Inflammatory macrophage (primary cell): ENCODE results near the gene JHY.

Experiments used
- DNase-seq, 2 donors: peaks; one replicate each; pipeline ENCODE4 v3.0.0-alpha.2; 2020 to 2022

The JHY gene

DNA sequence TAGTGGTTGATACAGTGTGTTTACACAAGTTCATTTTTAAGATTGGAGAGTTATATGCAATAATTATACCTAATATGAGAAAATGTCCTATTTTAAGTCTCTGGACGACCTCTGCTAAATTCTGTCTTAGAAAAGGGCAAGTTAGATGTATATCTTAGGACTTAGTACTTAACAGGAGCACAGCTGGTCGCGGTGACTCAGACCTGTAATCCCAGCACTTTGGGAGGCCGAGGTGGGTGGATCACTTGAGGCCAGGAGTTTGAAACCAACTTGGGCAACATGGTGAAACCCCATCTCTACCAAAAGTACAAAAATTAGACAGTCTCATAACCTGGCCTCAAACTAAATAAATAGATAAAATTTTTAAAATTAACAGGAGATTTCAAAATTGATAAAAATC lies 71.9 kb downstream of the JHY start:
- DNase-seq: no peak

GRCh38 chr11:122963961-122964360 lies 81.4 kb downstream of the JHY start:
- DNase-seq: no peak

GRCh38 chr11:122976061-122976733 lies 93.6 kb downstream of the JHY start:
- no peak for DNase-seq

DNA sequence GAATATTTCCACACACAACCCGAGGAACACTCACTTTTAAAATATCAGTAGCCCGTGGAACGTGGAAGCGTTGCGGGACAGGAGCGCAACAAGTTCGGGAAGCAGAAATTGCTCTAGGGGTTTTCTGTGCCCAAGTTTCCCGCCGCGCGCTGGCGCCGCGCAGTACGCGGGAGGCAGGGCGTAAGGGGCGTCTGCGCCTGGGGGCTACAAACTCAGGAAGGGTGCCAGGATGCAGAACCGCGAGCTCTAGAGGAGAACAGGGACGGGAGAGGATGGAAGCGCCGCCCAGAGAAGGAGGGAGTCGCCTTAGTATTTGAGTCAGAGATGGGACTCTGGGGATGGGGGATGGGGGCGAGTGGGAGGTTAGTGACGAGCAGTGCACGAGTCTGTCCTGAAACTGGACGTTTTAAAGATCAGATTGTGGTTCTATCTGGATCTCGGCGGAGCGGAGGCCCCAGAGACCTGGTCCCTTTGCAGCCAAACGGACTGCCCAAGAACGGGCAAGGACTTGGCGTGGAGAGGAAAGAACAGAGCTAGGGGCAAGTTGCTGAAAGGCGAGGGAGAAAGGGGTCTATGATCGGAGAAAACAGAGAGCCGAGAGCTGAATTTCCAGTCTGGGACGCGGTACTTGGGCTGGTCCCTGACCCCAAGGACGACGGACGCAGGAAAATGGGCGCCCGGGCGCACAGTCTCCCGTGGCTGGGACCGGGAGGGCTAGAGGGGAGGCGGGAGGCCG lies 94.3 kb downstream of the JHY start:
- no peak for DNase-seq

DNA sequence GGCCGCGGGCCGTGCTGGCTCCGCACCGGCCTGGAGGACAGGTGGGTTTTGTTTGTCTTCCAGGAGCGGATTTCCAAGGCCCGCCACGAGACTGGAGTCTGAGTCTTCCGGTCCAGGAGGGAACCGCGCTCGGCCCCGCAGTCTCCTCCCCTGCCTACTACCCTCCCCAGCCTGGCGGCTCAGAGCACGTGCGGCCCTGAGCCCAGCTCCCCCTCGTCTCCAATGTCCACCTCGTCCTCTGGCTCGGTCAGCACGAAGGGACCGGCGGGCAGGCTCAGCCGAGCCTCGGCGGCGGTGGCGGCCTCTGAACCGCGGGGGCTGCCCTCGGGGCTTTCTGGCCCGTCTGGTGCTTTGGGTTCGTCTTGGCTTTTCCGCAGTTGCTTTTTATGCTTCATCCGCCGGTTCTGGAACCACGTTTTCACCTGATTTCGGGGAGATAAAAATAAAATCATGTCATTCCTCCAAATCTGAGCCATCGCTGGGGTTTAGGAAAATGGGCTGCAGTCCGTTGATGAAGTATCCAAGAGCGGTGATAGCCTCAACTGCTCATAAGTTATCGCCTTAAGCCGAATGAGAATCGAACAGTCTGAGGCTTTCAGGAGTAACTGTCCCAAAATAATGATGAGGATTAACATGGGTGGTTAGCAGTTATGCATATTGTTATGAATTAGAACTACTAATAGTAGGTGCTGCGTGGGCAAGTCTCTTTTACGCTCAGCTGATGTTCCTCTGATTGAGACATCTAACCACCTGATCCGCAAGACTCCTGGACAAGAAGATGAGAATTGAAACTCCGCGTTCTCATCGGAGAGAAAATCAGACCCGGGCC lies 95.1 kb downstream of the JHY start:
- DNase-seq: no peak

DNA sequence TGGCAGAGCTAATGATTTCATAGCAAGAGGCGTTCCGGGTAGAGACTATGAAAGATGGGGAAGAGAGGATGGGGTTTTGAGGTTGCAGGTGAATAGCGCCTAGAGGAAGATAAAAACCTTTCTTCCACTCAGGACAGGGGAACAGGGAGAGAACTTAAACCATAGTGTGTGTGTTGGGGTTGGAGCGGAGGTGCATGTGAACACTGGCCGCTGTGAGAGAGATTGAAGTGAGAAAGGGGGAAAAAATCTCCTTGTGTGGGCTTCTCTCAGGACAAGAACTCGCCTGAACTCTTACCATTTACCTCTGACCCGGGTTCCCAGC lies 95.7 kb downstream of the JHY start:
- DNase-seq: no peak

DNA sequence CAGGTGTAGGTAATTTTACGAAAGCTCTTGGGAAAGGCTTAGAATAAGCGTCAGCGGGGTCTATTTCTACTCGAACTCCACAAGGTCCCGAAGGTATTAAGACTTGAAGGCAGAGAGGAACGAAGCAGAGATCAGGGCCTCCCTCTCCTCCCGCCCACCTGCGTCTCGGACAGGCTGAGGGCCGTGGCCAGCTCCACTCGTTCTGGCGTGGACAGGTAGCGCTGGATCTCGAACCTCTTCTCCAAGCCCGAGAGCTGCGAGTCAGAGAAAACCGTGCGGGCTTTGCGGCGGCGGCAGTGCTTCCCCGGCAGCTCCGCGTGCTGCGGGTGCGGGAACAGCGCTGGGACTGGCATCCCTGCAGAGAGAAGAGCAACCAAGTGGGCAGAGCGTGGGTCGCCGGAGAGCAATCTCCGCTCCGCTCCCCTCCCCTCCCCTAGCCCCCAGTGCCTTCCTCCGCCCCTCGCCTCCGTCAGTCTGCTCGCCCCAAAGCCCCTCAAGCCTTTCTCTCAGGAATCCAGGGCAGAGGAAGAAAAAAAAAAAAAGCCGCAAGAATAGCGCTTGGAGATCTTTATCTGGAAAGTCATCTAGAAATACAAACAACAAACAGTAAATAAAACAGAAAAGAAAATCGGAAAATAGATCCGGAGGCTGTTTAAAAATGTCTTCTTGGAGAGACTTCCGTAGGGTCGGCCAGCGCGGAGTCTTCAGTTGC lies 96.7 kb downstream of the JHY start:
- no peak for DNase-seq

DNA sequence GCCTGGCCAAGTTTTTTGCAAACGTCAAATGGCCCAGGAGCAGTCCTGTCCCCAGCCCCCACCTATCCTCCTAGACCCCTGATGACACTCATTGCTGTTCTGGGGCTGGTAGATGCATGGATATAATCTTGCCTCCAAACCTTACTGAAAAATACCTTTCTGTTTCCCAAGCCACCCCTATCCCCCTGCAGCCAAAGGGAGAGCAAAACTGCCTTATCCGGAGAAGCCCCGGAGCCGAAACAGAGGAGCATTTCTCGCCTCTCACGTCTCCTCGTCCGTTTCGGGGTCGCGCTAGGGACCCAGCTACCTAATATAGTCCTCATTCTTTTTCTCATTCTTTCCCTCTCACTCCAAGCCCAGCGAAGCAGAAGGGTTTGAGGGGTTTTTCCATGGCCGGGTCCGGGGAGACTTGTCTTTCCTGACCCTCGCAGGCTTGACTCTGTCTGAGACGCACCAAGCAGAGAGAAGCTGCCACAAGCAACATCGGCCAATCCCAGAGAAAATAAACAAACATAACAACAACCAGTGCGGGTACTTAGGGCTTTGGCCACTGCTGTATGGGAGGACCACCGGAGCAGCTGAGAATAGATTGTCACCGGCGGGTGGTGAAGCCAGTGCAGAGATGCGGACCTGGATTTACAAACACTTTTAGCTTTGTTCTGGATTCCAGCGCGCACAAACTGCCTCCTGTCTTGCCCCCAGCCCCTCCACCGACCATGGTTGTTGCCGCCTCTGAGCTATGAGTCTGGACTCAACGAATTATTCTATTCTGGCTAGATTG lies 97.4 kb downstream of the JHY start:
- DNase-seq: no peak

DNA sequence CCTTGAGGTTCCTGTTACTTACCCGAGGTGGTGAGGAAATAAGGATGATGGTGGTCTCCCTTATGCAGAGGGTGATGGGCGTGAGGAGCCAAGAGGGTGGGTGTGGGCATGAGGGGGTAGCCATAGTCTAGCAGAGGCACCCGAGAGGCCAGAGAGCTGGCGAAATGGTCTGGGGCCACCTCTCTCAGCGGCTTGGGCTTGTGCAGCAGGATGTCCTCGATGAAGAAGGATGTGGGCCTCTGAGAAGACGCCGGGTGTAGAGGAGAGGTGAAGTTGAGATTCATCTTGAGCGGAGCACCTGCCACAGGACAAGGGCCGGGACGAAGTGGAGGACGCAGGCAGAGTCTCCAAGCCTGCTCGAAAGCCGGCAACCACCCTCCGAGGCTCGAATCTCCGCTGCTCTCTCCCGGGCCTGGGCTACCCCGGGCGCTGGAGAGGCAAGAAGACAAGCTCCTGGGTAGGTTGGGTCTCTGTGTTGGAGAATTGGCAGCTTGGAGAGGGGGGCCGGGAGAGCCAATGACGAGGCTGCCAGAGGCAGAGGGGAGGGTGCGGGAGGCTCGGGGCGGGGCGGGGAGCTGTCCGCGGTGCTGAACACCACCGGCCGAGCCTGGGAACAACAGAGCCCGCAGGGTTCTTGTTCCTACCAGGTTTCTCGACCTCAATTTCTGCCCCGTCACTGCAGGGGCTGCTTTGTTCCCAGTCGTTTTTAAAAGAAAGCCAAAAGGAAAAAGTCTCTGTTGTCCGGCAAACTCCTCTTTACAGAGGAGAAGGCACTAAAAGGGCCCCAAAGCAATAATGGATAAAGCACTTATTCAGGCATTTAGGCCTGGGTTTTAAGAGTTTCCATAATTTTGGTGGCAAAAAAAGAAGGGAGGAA lies 99.1 kb downstream of the JHY start, which contains the start of gene BSX:
BSX (minus strand) TSS at position 447 of the 877 bp plus-strand sequence; CDS start at position 284, 163 bp downstream.
- peak; percentile 15 to 35 for DNase-seq

- DNase-seq: no peak
Observed at GRCh38 chr11:122983438-122984185, 101.1 kb downstream of the JHY start.

DNA sequence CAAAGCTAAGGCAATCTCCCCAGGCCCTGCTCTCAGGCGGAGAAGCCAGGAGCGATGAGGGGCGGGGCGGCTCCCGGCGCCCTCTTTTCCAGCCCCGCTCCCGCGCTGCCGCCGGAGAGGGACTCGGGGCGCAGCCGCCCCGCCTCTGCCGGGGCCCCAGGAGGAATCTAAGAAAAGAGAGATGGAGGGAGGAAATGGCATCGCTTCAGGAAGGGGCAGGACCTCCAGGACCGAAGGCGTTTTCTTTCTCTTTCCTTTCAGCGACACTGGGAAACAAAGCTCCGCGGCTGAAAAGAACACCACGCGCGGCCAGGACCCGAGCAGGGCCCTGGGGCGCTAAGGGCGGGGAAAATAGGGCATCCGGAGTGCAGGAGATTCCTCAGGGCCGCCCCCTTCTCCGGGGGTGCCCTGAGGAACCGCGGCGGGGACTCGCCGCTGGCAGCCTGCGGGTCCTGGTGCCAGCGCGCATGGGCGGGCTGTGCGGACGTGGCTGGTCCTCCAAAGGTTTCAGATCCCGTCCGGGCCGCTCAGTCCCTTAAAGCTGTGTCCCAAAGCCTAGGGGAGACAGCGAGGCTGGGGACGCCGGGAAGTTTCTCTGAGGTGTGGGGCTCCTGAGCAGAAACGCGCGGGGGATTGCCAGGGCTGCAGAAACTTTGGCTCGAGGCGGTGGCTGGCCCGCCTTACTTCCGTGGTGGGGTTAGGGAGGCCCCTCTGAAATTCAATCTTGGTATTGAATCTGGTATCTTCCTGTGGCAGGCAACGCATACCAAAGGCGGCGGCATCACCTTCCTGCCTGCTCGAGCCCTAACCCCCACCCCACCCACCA lies 101.8 kb downstream of the JHY start:
- peak in 1 of 2 donors; percentile 11 for DNase-seq

GRCh38 chr11:122995526-122995925 lies 113.0 kb downstream of the JHY start:
- DNase-seq: no peak

DNA sequence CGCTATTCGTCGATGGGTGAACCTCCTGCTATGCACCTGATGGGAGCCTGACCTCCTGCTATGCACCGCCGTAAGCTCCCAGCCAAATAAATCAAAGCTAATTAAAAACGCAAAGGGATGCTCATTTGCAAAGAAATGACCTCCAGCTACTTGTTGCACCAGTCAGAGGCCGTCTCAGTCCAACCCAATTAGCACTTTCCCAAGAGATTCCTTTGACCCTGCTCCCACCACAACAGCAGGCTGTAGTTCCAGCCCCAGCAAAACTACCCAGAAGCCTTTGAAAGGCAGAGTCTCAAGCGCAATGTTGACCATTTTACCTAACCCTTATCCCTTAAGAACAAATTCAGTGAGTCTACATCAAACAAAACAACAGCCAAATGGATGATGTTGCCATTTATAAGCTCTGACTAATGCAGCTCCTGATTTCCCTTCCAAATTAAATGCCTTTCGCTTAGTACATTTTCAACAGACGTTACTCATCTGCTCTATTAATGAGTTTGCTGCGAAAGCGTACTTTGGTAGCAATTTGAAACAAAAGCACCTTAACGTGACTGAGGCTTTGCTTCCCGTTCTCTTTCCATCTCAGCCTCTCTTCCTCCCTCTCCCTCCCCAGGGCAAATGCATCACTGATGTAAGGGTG lies 116.3 kb downstream of the JHY start:
- no peak for DNase-seq

GRCh38 chr11:123000721-123001120 lies 118.2 kb downstream of the JHY start:
- DNase-seq: no peak

- no peak for DNase-seq
Observed at GRCh38 chr11:123006860-123007542, 124.4 kb downstream of the JHY start.
